ENCODE data around the gene PATJ.

PATJ gene

GRCh38 chr1:62198069-62198780 is 455.9 kb downstream of the PATJ start:
- Histone ChIP-seq H3K9ac (ENCODE audit: low read depth, low read length) (no peak overlapping the region), H3K4me2 (ENCODE audit: insufficient read depth, low read length) (no peak overlapping the region), H3K27me3 (ENCODE audit: insufficient read depth, low read length, poor library complexity) (no peaks in the 10 kb centered on the region), H3K4me3 (ENCODE audit: low read depth in 1 of 2, low read length in 2 of 2) (no peak overlapping the region), H3K27ac (ENCODE audit: low read length) (no peak overlapping the region), H3K9me3 (ENCODE audit: insufficient read depth, low read length, severe bottlenecking) (no peaks in the 10 kb centered on the region), H2AFZ (ENCODE audit: low read depth, low read length) (no peak overlapping the region), H3K4me1 (ENCODE audit: insufficient read depth, low read length) (no peaks in the 10 kb centered on the region), H3K36me3 (ENCODE audit: insufficient read depth, low read length) (no peaks in the 10 kb centered on the region), H3K79me2 (ENCODE audit: insufficient read depth, low read length) (no peaks in the 10 kb centered on the region), H4K20me1 (ENCODE audit: insufficient read depth, low read length) (no peaks in the 10 kb centered on the region)
- no peak for ATAC-seq (ENCODE audit: insufficient read depth, low read depth)
- TF ChIP-seq EZH2 (IDR thresholded peaks at IDR 0.05; ENCODE audit: borderline replicate concordance, low read depth, low read length, severe bottlenecking) (no peak), CTCF (IDR thresholded peaks at IDR 0.05; ENCODE audit: borderline replicate concordance, extremely low read depth, low read length, poor library complexity, severe bottlenecking) (no peak)
- DNase-seq, result no peak

- Histone ChIP-seq H3K9me3 (ENCODE audit: insufficient read depth, low read length, severe bottlenecking) (no peaks in the 10 kb centered on the region), H3K79me2 (ENCODE audit: insufficient read depth, low read length) (no peaks in the 10 kb centered on the region), H3K4me3 (ENCODE audit: low read depth in 1 of 2, low read length in 2 of 2) (no peak overlapping the region), H4K20me1 (ENCODE audit: insufficient read depth, low read length) (no peaks in the 10 kb centered on the region), H3K27ac (ENCODE audit: low read length) (no peak overlapping the region), H3K4me1 (ENCODE audit: insufficient read depth, low read length) (no peaks in the 10 kb centered on the region), H3K4me2 (ENCODE audit: insufficient read depth, low read length) (no peak overlapping the region), H3K9ac (ENCODE audit: low read depth, low read length) (no peak overlapping the region), H3K36me3 (ENCODE audit: insufficient read depth, low read length) (no peaks in the 10 kb centered on the region), H2AFZ (ENCODE audit: low read depth, low read length) (no peak overlapping the region), H3K27me3 (ENCODE audit: insufficient read depth, low read length, poor library complexity) (no peaks in the 10 kb centered on the region)
- ATAC-seq (ENCODE audit: insufficient read depth, low read depth), result no peak
- no peak for TF ChIP-seq CTCF (IDR thresholded peaks at IDR 0.05; ENCODE audit: borderline replicate concordance, extremely low read depth, low read length, poor library complexity, severe bottlenecking)
- TF ChIP-seq EZH2 (IDR thresholded peaks at IDR 0.05; ENCODE audit: borderline replicate concordance, low read depth, low read length, severe bottlenecking), result no peak
- DNase-seq, result no peak
Measured at GRCh38 chr1:62198781-62199125, 456.5 kb downstream of the PATJ start.

GRCh38 chr1:62207187-62207586 is 464.9 kb downstream of the PATJ start:
- H3K36me3 ChIP-seq (ENCODE audit: insufficient read depth, low read length), result no peaks in the 10 kb centered on the region
- no peak overlapping the region for H3K9ac ChIP-seq (ENCODE audit: low read depth, low read length)
- no peak overlapping the region for H3K4me3 ChIP-seq (ENCODE audit: low read depth in 1 of 2, low read length in 2 of 2)
- H2AFZ ChIP-seq (ENCODE audit: low read depth, low read length), result no peak overlapping the region
- H4K20me1 ChIP-seq (ENCODE audit: insufficient read depth, low read length), result no peaks in the 10 kb centered on the region
- ATAC-seq (ENCODE audit: insufficient read depth, low read depth), result no peak
- H3K27ac ChIP-seq (ENCODE audit: low read length), result no peak overlapping the region
- no peaks in the 10 kb centered on the region for H3K27me3 ChIP-seq (ENCODE audit: insufficient read depth, low read length, poor library complexity)
- H3K9me3 ChIP-seq (ENCODE audit: insufficient read depth, low read length, severe bottlenecking), result no peaks in the 10 kb centered on the region
- TF ChIP-seq EZH2 (IDR thresholded peaks at IDR 0.05; ENCODE audit: borderline replicate concordance, low read depth, low read length, severe bottlenecking) (no peak), CTCF (IDR thresholded peaks at IDR 0.05; ENCODE audit: borderline replicate concordance, extremely low read depth, low read length, poor library complexity, severe bottlenecking) (no peak)
- no peaks in the 10 kb centered on the region for H3K4me1 ChIP-seq (ENCODE audit: insufficient read depth, low read length)
- no peak overlapping the region for H3K4me2 ChIP-seq (ENCODE audit: insufficient read depth, low read length)
- no peaks in the 10 kb centered on the region for H3K79me2 ChIP-seq (ENCODE audit: insufficient read depth, low read length)
- no peak for DNase-seq

Data from DND-41 (cell line).